ENCODE results near the gene DLGAP4. TPM values are rescaled to one million over a fixed set of nuclear protein-coding genes. Genes with fewer than 3 reads are reported as not detected.
A peak's percentile ranks its signal among the peaks of the same experiment; 100 is the strongest.

DLGAP4 gene
- total and polyA plus RNA-seq, 10 of the 15 experiments (the other 5 are each of a cell fraction or from before 2014, with no cell fraction given), result 0.42 to 43.3 (median 19.0) TPM

DNA sequence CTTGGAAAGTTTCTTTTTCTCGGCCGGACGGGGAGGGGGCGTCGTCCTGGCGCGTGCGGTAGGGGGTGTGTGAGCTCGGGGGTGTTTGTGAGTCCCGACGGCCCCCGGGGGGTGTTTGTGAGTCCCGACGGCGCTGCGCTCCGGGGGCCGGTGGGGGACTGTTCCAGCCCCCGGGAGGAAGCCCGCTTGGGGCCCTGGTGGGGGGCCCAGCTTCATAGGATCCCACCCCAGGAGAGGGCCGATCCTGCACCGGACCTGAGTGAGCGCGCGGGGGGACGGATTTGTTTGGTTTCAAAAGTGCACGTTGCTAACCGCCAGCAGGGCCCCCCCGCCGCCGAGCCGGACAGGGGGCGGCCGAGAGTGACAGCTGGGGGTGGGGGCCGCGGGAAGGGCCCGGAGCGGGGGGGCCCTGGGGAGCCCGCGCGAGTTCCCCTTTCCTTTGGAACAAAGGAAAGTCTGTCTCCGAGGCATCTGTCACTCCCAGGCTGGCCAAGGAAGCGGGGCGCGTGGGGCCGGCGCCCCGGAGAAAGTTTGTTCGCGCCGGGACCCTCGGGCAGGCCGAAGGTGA is 267.7 kb downstream of the DLGAP4 start (continued):
- no peak for TF ChIP-seq TAF1 (IDR thresholded peaks at IDR 0.05; ENCODE audit: borderline replicate concordance, low read depth, low read length)
- no peak for TF ChIP-seq ZNF217 (IDR thresholded peaks at IDR 0.05)
- peak; percentile 37; the same call in 1 of the 2 replicates for TF ChIP-seq SPI1 (IDR thresholded peaks at IDR 0.05; ENCODE audit: borderline replicate concordance, insufficient read depth, low read depth, low read length)
- TF ChIP-seq KAT2A (conservative IDR thresholded peaks at IDR 0.05; ENCODE audit: control insufficient read depth, low read depth, low read length), result no peak
- TF ChIP-seq ZNF384 (IDR thresholded peaks at IDR 0.05; ENCODE audit: borderline replicate concordance, low read depth, low read length), result no peak
- TF ChIP-seq POU2F2 (IDR thresholded peaks at IDR 0.05; ENCODE audit: borderline replicate concordance, low read depth, low read length), result no peak
- no peak for TF ChIP-seq RELA (IDR thresholded peaks at IDR 0.05; ENCODE audit: borderline replicate concordance, partially characterized antibody)
- no peak for TF ChIP-seq TBL1XR1 (IDR thresholded peaks at IDR 0.05; ENCODE audit: low read depth, low read length)
- TF ChIP-seq ZNF24 (IDR thresholded peaks at IDR 0.05), result no peak
- TF ChIP-seq, protein P1, sequence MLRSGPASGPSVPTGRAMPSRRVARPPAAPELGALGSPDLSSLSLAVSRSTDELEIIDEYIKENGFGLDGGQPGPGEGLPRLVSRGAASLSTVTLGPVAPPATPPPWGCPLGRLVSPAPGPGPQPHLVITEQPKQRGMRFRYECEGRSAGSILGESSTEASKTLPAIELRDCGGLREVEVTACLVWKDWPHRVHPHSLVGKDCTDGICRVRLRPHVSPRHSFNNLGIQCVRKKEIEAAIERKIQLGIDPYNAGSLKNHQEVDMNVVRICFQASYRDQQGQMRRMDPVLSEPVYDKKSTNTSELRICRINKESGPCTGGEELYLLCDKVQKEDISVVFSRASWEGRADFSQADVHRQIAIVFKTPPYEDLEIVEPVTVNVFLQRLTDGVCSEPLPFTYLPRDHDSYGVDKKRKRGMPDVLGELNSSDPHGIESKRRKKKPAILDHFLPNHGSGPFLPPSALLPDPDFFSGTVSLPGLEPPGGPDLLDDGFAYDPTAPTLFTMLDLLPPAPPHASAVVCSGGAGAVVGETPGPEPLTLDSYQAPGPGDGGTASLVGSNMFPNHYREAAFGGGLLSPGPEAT (IDR thresholded peaks at IDR 0.05; ENCODE audit: low read depth), result peak; percentile 22; the same call in 1 of the 2 replicates
- TF ChIP-seq, protein P2, sequence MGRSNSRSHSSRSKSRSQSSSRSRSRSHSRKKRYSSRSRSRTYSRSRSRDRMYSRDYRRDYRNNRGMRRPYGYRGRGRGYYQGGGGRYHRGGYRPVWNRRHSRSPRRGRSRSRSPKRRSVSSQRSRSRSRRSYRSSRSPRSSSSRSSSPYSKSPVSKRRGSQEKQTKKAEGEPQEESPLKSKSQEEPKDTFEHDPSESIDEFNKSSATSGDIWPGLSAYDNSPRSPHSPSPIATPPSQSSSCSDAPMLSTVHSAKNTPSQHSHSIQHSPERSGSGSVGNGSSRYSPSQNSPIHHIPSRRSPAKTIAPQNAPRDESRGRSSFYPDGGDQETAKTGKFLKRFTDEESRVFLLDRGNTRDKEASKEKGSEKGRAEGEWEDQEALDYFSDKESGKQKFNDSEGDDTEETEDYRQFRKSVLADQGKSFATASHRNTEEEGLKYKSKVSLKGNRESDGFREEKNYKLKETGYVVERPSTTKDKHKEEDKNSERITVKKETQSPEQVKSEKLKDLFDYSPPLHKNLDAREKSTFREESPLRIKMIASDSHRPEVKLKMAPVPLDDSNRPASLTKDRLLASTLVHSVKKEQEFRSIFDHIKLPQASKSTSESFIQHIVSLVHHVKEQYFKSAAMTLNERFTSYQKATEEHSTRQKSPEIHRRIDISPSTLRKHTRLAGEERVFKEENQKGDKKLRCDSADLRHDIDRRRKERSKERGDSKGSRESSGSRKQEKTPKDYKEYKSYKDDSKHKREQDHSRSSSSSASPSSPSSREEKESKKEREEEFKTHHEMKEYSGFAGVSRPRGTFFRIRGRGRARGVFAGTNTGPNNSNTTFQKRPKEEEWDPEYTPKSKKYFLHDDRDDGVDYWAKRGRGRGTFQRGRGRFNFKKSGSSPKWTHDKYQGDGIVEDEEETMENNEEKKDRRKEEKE (IDR thresholded peaks at IDR 0.05), result no peak
- no peak for TF ChIP-seq SMAD1 (IDR thresholded peaks at IDR 0.05; ENCODE audit: low read depth, partially characterized antibody)
- TF ChIP-seq, protein P3, sequence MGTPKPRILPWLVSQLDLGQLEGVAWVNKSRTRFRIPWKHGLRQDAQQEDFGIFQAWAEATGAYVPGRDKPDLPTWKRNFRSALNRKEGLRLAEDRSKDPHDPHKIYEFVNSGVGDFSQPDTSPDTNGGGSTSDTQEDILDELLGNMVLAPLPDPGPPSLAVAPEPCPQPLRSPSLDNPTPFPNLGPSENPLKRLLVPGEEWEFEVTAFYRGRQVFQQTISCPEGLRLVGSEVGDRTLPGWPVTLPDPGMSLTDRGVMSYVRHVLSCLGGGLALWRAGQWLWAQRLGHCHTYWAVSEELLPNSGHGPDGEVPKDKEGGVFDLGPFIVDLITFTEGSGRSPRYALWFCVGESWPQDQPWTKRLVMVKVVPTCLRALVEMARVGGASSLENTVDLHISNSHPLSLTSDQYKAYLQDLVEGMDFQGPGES (IDR thresholded peaks at IDR 0.05), result no peak
- TF ChIP-seq CBX5 (IDR thresholded peaks at IDR 0.05; ENCODE audit: low read depth), result no peak
- no peak for TF ChIP-seq SRF (IDR thresholded peaks at IDR 0.05; ENCODE audit: low read depth in 2 of 2, low read length in 2 of 2)
- no peak for TF ChIP-seq CBFB (IDR thresholded peaks at IDR 0.05; ENCODE audit: low read depth)
- no peak for TF ChIP-seq CHD2 (IDR thresholded peaks at IDR 0.05; ENCODE audit: borderline replicate concordance, low read depth, low read length)
- TF ChIP-seq, protein P4, sequence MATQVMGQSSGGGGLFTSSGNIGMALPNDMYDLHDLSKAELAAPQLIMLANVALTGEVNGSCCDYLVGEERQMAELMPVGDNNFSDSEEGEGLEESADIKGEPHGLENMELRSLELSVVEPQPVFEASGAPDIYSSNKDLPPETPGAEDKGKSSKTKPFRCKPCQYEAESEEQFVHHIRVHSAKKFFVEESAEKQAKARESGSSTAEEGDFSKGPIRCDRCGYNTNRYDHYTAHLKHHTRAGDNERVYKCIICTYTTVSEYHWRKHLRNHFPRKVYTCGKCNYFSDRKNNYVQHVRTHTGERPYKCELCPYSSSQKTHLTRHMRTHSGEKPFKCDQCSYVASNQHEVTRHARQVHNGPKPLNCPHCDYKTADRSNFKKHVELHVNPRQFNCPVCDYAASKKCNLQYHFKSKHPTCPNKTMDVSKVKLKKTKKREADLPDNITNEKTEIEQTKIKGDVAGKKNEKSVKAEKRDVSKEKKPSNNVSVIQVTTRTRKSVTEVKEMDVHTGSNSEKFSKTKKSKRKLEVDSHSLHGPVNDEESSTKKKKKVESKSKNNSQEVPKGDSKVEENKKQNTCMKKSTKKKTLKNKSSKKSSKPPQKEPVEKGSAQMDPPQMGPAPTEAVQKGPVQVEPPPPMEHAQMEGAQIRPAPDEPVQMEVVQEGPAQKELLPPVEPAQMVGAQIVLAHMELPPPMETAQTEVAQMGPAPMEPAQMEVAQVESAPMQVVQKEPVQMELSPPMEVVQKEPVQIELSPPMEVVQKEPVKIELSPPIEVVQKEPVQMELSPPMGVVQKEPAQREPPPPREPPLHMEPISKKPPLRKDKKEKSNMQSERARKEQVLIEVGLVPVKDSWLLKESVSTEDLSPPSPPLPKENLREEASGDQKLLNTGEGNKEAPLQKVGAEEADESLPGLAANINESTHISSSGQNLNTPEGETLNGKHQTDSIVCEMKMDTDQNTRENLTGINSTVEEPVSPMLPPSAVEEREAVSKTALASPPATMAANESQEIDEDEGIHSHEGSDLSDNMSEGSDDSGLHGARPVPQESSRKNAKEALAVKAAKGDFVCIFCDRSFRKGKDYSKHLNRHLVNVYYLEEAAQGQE (IDR thresholded peaks at IDR 0.05; ENCODE audit: low read depth, low read length), result no peak
- no peak for TF ChIP-seq ZNF274 (IDR thresholded peaks at IDR 0.05; ENCODE audit: insufficient read depth, insufficient read length)
- no peak for TF ChIP-seq NFYA (IDR thresholded peaks at IDR 0.05; ENCODE audit: borderline replicate concordance, low read depth, low read length)
- TF ChIP-seq ESRRA (IDR thresholded peaks at IDR 0.05; ENCODE audit: low read length), result no peak
- no peak; the same call in 1 of the 2 replicates for TF ChIP-seq POLR2AphosphoS5 (IDR thresholded peaks at IDR 0.05; ENCODE audit: low read length)
- no peak for TF ChIP-seq CREB1 (IDR thresholded peaks at IDR 0.05; ENCODE audit: low read depth)

Measured in GM12878 (cell line).